ENCODE results near the gene KRABD2.

Gene KRABD2

DNA sequence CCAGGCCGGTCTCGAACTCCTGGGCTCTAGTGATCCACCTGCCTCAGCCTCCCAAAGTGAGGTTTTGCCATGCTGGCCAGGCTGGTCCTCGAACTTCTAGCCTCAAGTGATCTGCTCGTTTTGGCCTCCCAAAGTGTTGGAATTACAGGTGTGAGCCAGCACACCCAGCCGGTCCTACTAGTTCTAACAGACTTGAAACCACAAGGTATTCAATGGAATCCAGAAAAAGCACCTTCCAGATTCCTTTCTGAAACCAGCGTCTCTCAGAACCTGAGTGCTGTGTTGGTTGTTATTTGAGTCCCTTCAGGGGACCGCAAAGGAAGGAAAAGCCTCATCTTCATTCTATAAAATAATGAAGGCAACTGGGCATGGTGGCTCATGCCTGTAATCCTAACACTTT, 4.1 kb downstream of the KRABD2 start (continued):
- TF ChIP-seq SRF (IDR thresholded peaks at IDR 0.05; ENCODE audit: low read depth) (no peak), ZFX (IDR thresholded peaks at IDR 0.05) (no peak), TCF7L2 (IDR thresholded peaks at IDR 0.05; ENCODE audit: borderline replicate concordance, extremely low read depth, insufficient read depth, insufficient read length) (no peak), ATF3 (IDR thresholded peaks at IDR 0.05) (no peak), SIN3A (IDR thresholded peaks at IDR 0.05; ENCODE audit: low read depth) (no peak), EZH2 (IDR thresholded peaks at IDR 0.05) (no peak), EGR1 (IDR thresholded peaks at IDR 0.05; ENCODE audit: low read depth) (no peak)

GRCh38 chr17:8371786-8372185, 4.7 kb downstream of the KRABD2 start:
- no peak overlapping the region for H3K9ac ChIP-seq (ENCODE audit: low read length)
- DNase-seq (ENCODE audit: low read depth, low spot score) (no peak), ATAC-seq (no peak)
- no peak overlapping the region for H2AFZ ChIP-seq (ENCODE audit: low read depth, low read length, poor library complexity, severe bottlenecking)
- BruUV-seq (replicated peaks), result no TSS peak
- H3K79me2 ChIP-seq (ENCODE audit: insufficient read depth, low read length), result no peaks in the 10 kb centered on the region; the same call in 1 of the 2 replicates
- no peaks in the 10 kb centered on the region for H3K9me3 ChIP-seq (ENCODE audit: control insufficient read depth in 1 of 2, insufficient read depth in 1 of 2, low read depth in 1 of 2, low read length in 2 of 2)
- no peak overlapping the region for H3K4me3 ChIP-seq (replicated peaks in 1 of 2; ENCODE audit: low read depth in 1 of 2, low read length in 2 of 2)
- no peaks in the 10 kb centered on the region for H3K9me2 ChIP-seq (ENCODE audit: insufficient read depth)
- RAD21 ChIA-PET (ENCODE audit: low non-redundant PET in 1 of 2, low total read pairs in 2 of 2, uncharacterized antibody in 2 of 2, unreplicated experiment in 2 of 2), result no interaction called here
- CTCF ChIA-PET, result interaction anchor here (1.1 kb wide), 1 partner anchor 311 kb away, joined by 3 read pairs; no protein-coding TSS in a partner anchor
- H3K36me3 ChIP-seq (ENCODE audit: control insufficient read depth in 1 of 2, insufficient read depth in 2 of 2, low read length in 2 of 2), result 0 out of 4 replicates have a peak, but pooled peaks cover 0 to 2% of the 10 kb centered on the region in 2 experiments
- POLR2A ChIA-PET, result no interaction called here
- H3K27ac ChIP-seq (ENCODE audit: low read depth, low read length), result no peak overlapping the region
- H3K27me3 ChIP-seq (ENCODE audit: insufficient read depth, low read length), result no peaks in the 10 kb centered on the region
- H3K4me2 ChIP-seq (ENCODE audit: low read length), result no peak overlapping the region
- H4K20me1 ChIP-seq (ENCODE audit: insufficient read depth), result no peaks in the 10 kb centered on the region
- no peak for TF ChIP-seq CBX3 (IDR thresholded peaks at IDR 0.05; ENCODE audit: low read depth)
- no peak for TF ChIP-seq SIN3A (IDR thresholded peaks at IDR 0.05; ENCODE audit: low read depth)
- no peak for TF ChIP-seq ELF1 (IDR thresholded peaks at IDR 0.05; ENCODE audit: borderline replicate concordance, low read depth)
- no peak for TF ChIP-seq JUND (IDR thresholded peaks at IDR 0.05)
- TF ChIP-seq ZFX (IDR thresholded peaks at IDR 0.05), result no peak
- TF ChIP-seq FOSL1 (IDR thresholded peaks at IDR 0.05; ENCODE audit: low read depth), result no peak
- TF ChIP-seq SRF (IDR thresholded peaks at IDR 0.05; ENCODE audit: low read depth), result no peak
- TF ChIP-seq ZBTB33 (IDR thresholded peaks at IDR 0.05; ENCODE audit: extremely low read depth, insufficient replicate concordance, low read length), result no peak
- TF ChIP-seq EZH2 (IDR thresholded peaks at IDR 0.05), result no peak
- no peak for TF ChIP-seq RAD21 (IDR thresholded peaks at IDR 0.05; ENCODE audit: low read depth)
- TF ChIP-seq YY1 (IDR thresholded peaks at IDR 0.05; ENCODE audit: extremely low read depth, insufficient replicate concordance, low read depth, low read length), result no peak
- TF ChIP-seq EGR1 (IDR thresholded peaks at IDR 0.05; ENCODE audit: low read depth), result no peak
- TF ChIP-seq ZNF274 (IDR thresholded peaks at IDR 0.05; ENCODE audit: low read depth, low read length), result no peak
- no peak for TF ChIP-seq EZH2phosphoT487 (IDR thresholded peaks at IDR 0.05; ENCODE audit: borderline replicate concordance)
- TF ChIP-seq TCF7L2 (IDR thresholded peaks at IDR 0.05; ENCODE audit: borderline replicate concordance, extremely low read depth, insufficient read depth, insufficient read length), result no peak
- TF ChIP-seq, protein P1, sequence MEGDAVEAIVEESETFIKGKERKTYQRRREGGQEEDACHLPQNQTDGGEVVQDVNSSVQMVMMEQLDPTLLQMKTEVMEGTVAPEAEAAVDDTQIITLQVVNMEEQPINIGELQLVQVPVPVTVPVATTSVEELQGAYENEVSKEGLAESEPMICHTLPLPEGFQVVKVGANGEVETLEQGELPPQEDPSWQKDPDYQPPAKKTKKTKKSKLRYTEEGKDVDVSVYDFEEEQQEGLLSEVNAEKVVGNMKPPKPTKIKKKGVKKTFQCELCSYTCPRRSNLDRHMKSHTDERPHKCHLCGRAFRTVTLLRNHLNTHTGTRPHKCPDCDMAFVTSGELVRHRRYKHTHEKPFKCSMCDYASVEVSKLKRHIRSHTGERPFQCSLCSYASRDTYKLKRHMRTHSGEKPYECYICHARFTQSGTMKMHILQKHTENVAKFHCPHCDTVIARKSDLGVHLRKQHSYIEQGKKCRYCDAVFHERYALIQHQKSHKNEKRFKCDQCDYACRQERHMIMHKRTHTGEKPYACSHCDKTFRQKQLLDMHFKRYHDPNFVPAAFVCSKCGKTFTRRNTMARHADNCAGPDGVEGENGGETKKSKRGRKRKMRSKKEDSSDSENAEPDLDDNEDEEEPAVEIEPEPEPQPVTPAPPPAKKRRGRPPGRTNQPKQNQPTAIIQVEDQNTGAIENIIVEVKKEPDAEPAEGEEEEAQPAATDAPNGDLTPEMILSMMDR (IDR thresholded peaks at IDR 0.05 in 2 of 3, conservative IDR thresholded peaks at IDR 0.05 in 1 of 3; ENCODE audit: borderline replicate concordance in 1 of 3, insufficient read depth in 1 of 3, low read depth in 2 of 3, low read length in 2 of 3), result no peak
- TF ChIP-seq, protein P2, sequence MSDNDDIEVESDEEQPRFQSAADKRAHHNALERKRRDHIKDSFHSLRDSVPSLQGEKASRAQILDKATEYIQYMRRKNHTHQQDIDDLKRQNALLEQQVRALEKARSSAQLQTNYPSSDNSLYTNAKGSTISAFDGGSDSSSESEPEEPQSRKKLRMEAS (IDR thresholded peaks at IDR 0.05), result no peak
- TF ChIP-seq ATF3 (IDR thresholded peaks at IDR 0.05), result no peak
- TF ChIP-seq POLR2AphosphoS5 (IDR thresholded peaks at IDR 0.05; ENCODE audit: low read depth, low read length), result no peak
- H3K4me1 ChIP-seq (ENCODE audit: control insufficient read depth in 1 of 2, insufficient read depth in 2 of 2, low read length in 2 of 2), result peaks cover 5 to 11% of the 10 kb centered on the region in 2 experiments; a peak in 3 of 4 replicates
- intact Hi-C loops (cut with micrococcal nuclease), result loop anchor here (10.0 kb wide), 1 partner anchor 147 kb away; no protein-coding TSS in a partner anchor
